K562 (cell line): ENCODE measurements around the gene KRTAP4-7.

Source experiments
- BRF1 ChIP-seq: IDR thresholded peaks from 3 replicates; pipeline ENCODE4 v1.6.1; 2011; ENCODE audit warnings: borderline replicate concordance, mild to moderate bottlenecking; ENCODE audit not compliant: insufficient read length; ENCODE audit errors: extremely low read depth
- CAMTA2 ChIP-seq: fragments of 250-450 bp; sonication (Bioruptor Pico); conservative IDR thresholded peaks from 2 replicates; pipeline ENCODE4 v1.5.1; 2022
- CREM ChIP-seq: IDR thresholded peaks from 2 replicates; pipeline ENCODE4 v1.6.1; 2014; ENCODE audit warnings: antibody characterized with exemption, low read depth
- NR2C2 ChIP-seq, 2 experiments: fragments of 200-800 bp in 1 of 2; sonication (Bioruptor generic) in 1 of 2; sonication (generic) in 1 of 2; formaldehyde crosslinking in 1 of 2; IDR thresholded peaks; 2 replicates each; pipeline versions ENCODE4 v1.6.1 to v1.8.0; 2016 to 2022; ENCODE audit warnings: mild to moderate bottlenecking in 1 of 2, missing compliant biosample characterization in 1 of 2, missing genetic modification characterization in 1 of 2, missing genetic modification reagents in 1 of 2
- NR3C1 ChIP-seq: sonication (generic); formaldehyde crosslinking; IDR thresholded peaks from 2 replicates; pipeline ENCODE4 v1.8.1; 2022; ENCODE audit warnings: missing genetic modification reagents
- SNIP1 ChIP-seq: fragments of 450-650 bp; IDR thresholded peaks from 2 replicates; pipeline ENCODE4 v1.7.1; 2017; ENCODE audit warnings: low read depth, mild to moderate bottlenecking
- SRF ChIP-seq, 2 experiments: fragments of 250-450, 450-650 bp in 1 of 2; sonication (Bioruptor Pico) in 1 of 2; sonication (generic) in 1 of 2; formaldehyde crosslinking; IDR thresholded peaks; 2 replicates each; pipeline versions ENCODE4 v1.5.0 to v1.5.1; 2020 to 2022; ENCODE audit warnings: mild to moderate bottlenecking in 1 of 2, missing genetic modification reagents in 1 of 2
- TCF7 ChIP-seq: sonication (generic); IDR thresholded peaks from 2 replicates; pipeline ENCODE4 v1.6.1; 2016; ENCODE audit warnings: antibody characterized with exemption, borderline replicate concordance
- ZFP30 ChIP-seq: fragments of 250-450 bp; sonication (Bioruptor Pico); IDR thresholded peaks from 2 replicates; pipeline ENCODE4 v1.8.0; 2022; ENCODE audit warnings: moderate library complexity, mild to moderate bottlenecking, inconsistent platforms, borderline replicate concordance
- TF ChIP-seq, protein P1 (sequence below): fragments of 250-450 bp; sonication (Bioruptor Pico); IDR thresholded peaks from 2 replicates; pipeline ENCODE4 v1.8.0; 2022; ENCODE audit warnings: moderate library complexity, mild to moderate bottlenecking, inconsistent platforms

DNA sequence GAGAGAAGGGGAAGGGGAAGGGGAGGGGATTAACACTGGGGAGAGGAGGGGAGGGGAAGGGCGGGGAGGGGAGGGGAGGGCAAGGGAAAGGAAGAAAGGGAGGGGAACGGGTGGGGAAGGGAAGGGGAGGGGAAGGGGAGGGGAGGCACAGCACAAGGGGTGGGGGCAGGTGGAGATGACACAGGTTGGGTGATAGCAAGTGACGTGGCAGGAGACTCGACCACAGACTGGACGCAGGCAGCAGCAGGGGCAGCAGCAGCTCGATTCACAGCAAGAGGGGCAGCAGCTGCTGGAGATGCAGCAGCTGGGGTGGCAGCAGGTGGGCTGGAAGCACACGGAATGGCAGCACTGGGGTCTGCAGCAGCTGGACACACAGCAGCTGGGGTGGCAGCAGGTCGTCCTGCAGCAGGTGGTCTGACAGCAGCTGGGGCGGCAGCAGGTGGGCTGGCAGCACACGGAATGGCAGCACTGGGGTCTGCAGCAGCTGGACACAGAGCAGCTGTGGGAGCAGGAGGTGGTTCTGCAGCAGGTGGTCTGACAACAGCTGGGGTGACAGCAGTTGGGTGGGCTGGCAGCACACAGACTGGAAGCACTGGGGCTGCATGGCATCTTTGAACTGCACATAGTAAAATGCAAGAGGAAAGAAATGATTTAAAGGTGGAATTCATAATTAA lies 17.8 kb downstream of the KRTAP4-7 start, which contains the start of gene KRTAP4-16:
- TF ChIP-seq NR2C2 (CRISPR knock-in tag; IDR thresholded peaks at IDR 0.05) (no peak), NR2C2 (tag; IDR thresholded peaks at IDR 0.05) (no peak), TCF7 (no peak), BRF1 (no peak), NR3C1 (CRISPR knock-in tag) (no peak), SRF (CRISPR knock-in tag; IDR thresholded peaks at IDR 0.05) (no peak), SNIP1 (no peak), CAMTA2 (CRISPR knock-in tag) (no peak), ZFP30 (no peak), CREM (no peak)
- TF ChIP-seq, protein P1, sequence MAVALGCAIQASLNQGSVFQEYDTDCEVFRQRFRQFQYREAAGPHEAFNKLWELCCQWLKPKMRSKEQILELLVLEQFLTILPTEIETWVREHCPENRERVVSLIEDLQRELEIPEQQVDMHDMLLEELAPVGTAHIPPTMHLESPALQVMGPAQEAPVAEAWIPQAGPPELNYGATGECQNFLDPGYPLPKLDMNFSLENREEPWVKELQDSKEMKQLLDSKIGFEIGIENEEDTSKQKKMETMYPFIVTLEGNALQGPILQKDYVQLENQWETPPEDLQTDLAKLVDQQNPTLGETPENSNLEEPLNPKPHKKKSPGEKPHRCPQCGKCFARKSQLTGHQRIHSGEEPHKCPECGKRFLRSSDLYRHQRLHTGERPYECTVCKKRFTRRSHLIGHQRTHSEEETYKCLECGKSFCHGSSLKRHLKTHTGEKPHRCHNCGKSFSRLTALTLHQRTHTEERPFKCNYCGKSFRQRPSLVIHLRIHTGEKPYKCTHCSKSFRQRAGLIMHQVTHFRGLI, result no peak
